Measurements from ENCODE around the gene BARHL2.

BARHL2 gene

DNA sequence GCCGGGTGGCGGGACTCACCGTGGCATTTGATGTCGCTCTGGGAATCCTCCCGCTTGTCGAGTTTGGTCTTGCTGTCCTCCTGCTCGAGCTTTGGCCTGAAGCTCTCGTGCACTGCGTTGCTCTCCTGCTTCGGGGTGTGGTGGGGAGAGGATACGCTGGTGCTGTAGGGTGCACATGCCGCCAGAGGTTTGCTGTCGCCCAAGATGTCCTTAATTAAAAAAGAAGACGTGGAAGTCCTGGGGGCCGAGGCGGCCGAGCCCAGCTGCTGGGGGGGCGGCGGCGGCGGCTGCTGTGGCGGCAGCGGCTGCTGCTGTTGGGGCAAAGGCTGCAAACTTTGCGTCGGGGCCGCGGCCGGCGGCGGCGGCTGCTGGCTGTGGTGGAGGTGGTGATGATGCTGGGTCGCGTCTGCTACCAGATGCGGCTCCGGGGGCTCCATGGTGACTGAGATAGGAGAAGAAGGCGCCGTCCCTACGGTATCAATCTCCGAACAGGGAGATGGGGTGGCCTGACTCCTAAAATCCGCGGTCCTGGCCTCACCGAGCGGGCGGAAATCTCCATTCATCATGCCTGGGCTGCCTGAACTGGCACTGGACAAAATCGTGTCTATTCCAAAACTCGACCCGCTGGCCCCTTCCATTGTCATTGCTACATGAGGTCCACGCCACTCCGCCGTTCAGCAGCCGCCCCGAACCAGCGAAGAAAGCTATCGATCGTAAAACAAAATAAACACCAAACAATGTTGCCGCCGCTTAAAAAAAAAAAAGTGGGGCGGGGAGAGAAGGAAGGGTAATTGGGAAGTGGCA lies at the start of gene BARHL2:
TSS of gene BARHL2 (minus strand) at position 751 of the 804 bp plus-strand sequence. CDS start at position 644, 107 bp downstream.
- DNase-seq (ENCODE audit: low read depth, low spot score) = no peak
- in situ Hi-C loops (cut with HindIII; ENCODE audit: low sequenced_read_pairs) = no loop called here
- H3K4me3 ChIP-seq (ENCODE audit: low read depth, low read length) = peak within 1 kb of the TSS; percentile 17
- TF ChIP-seq, protein P1, sequence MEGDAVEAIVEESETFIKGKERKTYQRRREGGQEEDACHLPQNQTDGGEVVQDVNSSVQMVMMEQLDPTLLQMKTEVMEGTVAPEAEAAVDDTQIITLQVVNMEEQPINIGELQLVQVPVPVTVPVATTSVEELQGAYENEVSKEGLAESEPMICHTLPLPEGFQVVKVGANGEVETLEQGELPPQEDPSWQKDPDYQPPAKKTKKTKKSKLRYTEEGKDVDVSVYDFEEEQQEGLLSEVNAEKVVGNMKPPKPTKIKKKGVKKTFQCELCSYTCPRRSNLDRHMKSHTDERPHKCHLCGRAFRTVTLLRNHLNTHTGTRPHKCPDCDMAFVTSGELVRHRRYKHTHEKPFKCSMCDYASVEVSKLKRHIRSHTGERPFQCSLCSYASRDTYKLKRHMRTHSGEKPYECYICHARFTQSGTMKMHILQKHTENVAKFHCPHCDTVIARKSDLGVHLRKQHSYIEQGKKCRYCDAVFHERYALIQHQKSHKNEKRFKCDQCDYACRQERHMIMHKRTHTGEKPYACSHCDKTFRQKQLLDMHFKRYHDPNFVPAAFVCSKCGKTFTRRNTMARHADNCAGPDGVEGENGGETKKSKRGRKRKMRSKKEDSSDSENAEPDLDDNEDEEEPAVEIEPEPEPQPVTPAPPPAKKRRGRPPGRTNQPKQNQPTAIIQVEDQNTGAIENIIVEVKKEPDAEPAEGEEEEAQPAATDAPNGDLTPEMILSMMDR (IDR thresholded peaks at IDR 0.05; ENCODE audit: low read depth, low read length) = no peak

GRCh38 chr1:90763930-90764329 lies 46.8 kb upstream of the BARHL2 start:
- DNase-seq (ENCODE audit: low read depth, low spot score) = no peak
- TF ChIP-seq, protein P1 (IDR thresholded peaks at IDR 0.05; ENCODE audit: low read depth, low read length) = no peak
- in situ Hi-C loops (cut with HindIII; ENCODE audit: low sequenced_read_pairs) = no loop called here
- H3K4me3 ChIP-seq (ENCODE audit: low read depth, low read length) = no peak overlapping the region

DNA sequence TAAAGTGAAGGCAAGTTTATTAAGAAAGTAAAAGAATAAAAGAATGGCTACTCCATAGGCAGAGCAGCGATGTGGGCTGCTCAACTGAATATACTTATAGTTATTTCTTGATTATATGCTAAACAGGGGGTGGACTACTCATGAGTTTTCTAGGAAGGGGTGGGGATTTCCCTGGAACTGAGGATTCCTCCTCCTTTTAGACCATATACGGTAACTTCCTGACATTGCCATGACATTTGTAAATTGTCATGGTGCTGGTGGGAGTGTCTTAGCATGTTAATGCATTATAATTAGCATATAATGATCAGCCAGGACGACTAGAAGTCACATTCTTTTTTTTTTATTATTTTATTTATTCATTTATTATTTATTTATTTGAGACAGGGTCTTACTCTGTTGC lies 46.4 kb upstream of the BARHL2 start:
- no peak for DNase-seq (ENCODE audit: low read depth, low spot score)
- TF ChIP-seq, protein P1 (IDR thresholded peaks at IDR 0.05; ENCODE audit: low read depth, low read length) = no peak
- in situ Hi-C loops (cut with HindIII; ENCODE audit: low sequenced_read_pairs) = no loop called here
- no peak overlapping the region for H3K4me3 ChIP-seq (ENCODE audit: low read depth, low read length)

DNA sequence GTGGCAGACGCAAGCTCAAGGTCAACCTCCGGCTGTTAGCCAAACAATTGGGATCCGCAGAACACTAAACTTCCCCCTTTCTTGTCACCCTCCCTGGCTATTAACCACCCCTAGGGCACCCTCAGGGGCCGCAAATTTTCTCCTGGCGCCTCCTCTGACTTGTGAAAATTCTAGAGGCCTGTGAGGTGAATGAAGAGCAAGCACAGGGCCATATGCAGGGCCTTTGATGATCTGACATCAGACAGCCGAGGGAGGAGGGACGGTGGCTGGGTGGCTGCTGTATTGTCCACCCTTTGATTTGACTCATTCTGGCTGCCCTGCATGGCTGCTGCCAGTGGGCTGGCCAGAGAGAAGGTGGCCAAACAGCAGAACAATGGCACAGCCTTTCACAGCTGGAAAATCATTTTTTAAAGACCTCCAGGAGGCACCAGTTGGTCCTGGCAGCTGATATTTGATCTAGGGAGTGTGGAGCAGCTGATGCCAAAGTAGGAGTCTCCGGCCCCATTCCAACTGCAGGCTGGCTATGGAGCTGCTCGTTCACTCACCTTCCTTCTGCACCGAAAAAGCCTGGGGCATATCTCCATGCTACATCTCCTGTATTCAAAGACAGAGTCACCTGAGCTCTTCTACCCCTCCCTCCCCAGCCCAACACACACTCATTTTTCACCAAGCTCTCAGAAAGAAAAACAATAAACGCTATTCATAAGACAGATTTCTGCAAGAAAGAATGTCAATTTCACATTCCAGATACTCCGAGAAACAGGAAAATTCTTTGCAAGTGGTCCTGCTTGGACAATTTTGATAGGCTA lies 44.9 kb upstream of the BARHL2 start:
- TF ChIP-seq, protein P1 (IDR thresholded peaks at IDR 0.05; ENCODE audit: low read depth, low read length) = no peak
- no peak overlapping the region for H3K4me3 ChIP-seq (ENCODE audit: low read depth, low read length)
- DNase-seq (ENCODE audit: low read depth, low spot score) = no peak
- in situ Hi-C loops (cut with HindIII; ENCODE audit: low sequenced_read_pairs) = no loop called here

- TF ChIP-seq, protein P1 (IDR thresholded peaks at IDR 0.05; ENCODE audit: low read depth, low read length) = no peak
- no peak overlapping the region for H3K4me3 ChIP-seq (ENCODE audit: low read depth, low read length)
- in situ Hi-C loops (cut with HindIII; ENCODE audit: low sequenced_read_pairs) = no loop called here
- no peak for DNase-seq (ENCODE audit: low read depth, low spot score)
Measured at GRCh38 chr1:90761156-90761555, 44.1 kb upstream of the BARHL2 start.

- no peak overlapping the region for H3K4me3 ChIP-seq (ENCODE audit: low read depth, low read length)
- DNase-seq (ENCODE audit: low read depth, low spot score) = no peak
- TF ChIP-seq, protein P1 (IDR thresholded peaks at IDR 0.05; ENCODE audit: low read depth, low read length) = no peak
- in situ Hi-C loops (cut with HindIII; ENCODE audit: low sequenced_read_pairs) = no loop called here
Measured at GRCh38 chr1:90753556-90753955, 36.5 kb upstream of the BARHL2 start.
